Stimulated activated CD8-positive, alpha-beta memory T cell treated with anti-CD3 and anti-CD28 coated beads, Interleukin-2, amount 100 ng/mL, for 48 hours (primary cell): ENCODE results near the gene MYL5.
A peak's percentile ranks its signal among the peaks of the same experiment; 100 is the strongest.
"Not testable (repeated sequence)": the region's sequence is repeated elsewhere in the genome, so short reads cannot be mapped to it uniquely, and the experiment has no call there.

ENCODE experiments used
- DNase-seq, 2 donors: peaks; one replicate each; pipeline ENCODE4 v3.0.0-alpha.2; 2020; ENCODE audit warnings: low read depth in 2 of 2

MYL5 gene

GRCh38 chr4:636628-637159 lies 37.6 kb upstream of the MYL5 start:
- DNase-seq, result no peak

- no peak for DNase-seq
These were observed 36.6 kb upstream of the MYL5 start for GRCh38 chr4:637536-638280.

- not testable (repeated sequence) for DNase-seq
These were observed 32.0 kb upstream of the MYL5 start for GRCh38 chr4:642366-642765.

- DNase-seq, result peak in 1 of 2 donors; percentile 16
These were observed 27.9 kb upstream of the MYL5 start for GRCh38 chr4:646460-646859.

- no peak for DNase-seq
These were observed 26.9 kb upstream of the MYL5 start for GRCh38 chr4:647481-647880.

- DNase-seq, result no peak
These were observed 25.6 kb upstream of the MYL5 start for GRCh38 chr4:648579-649292.

- no peak for DNase-seq
These were observed 25.1 kb upstream of the MYL5 start for GRCh38 chr4:649293-649625.

- DNase-seq, result no peak
These were observed 24.5 kb upstream of the MYL5 start for GRCh38 chr4:649751-650310.

- no peak for DNase-seq
These were observed 23.9 kb upstream of the MYL5 start for GRCh38 chr4:650461-650860.

GRCh38 chr4:650951-651883 lies 23.1 kb upstream of the MYL5 start:
- DNase-seq, result no peak

- no peak for DNase-seq
These were observed 22.3 kb upstream of the MYL5 start for GRCh38 chr4:651884-652642.

- no peak for DNase-seq
These were observed 21.1 kb upstream of the MYL5 start for GRCh38 chr4:653080-653821.

- no peak for DNase-seq
These were observed 20.4 kb upstream of the MYL5 start for GRCh38 chr4:653831-654502.

GRCh38 chr4:654503-654845 lies 19.9 kb upstream of the MYL5 start:
- no peak for DNase-seq

GRCh38 chr4:654871-655463 lies 19.4 kb upstream of the MYL5 start:
- no peak for DNase-seq

GRCh38 chr4:655464-656151 lies 18.7 kb upstream of the MYL5 start:
- DNase-seq, result no peak

- DNase-seq, result no peak
These were observed 17.7 kb upstream of the MYL5 start for GRCh38 chr4:656436-657337.

GRCh38 chr4:657338-657833 lies 17.0 kb upstream of the MYL5 start:
- DNase-seq, result no peak
